ENCODE results near the gene SAA4. TPM values are rescaled to one million over a fixed set of nuclear protein-coding genes. Genes with fewer than 3 reads are reported as not detected.
"Not testable (repeated sequence)": the region's sequence is repeated elsewhere in the genome, so short reads cannot be mapped to it uniquely, and the experiment has no call there.

The SAA4 gene
- polyA plus RNA-seq, 1 donor (not counting 4 experiments of a cell fraction or from before 2014, with no cell fraction given), result not detected

GRCh38 chr11:18264035-18264434 is 27.4 kb upstream of the SAA4 start:
- Histone ChIP-seq H3K9me1 (ENCODE audit: control insufficient read depth, extremely low read depth, insufficient read depth, low read length) (no peaks in the 10 kb centered on the region), H3K27ac (ENCODE audit: control insufficient read depth, insufficient read depth, low read length) (no peak overlapping the region), H3K4me2 (ENCODE audit: control insufficient read depth, extremely low read depth, insufficient read depth, low read depth, low read length) (no peak overlapping the region), H3K27me3 (ENCODE audit: control insufficient read depth, extremely low read depth, insufficient read depth, low read length) (no peaks in the 10 kb centered on the region), H3K9me3 (ENCODE audit: control insufficient read depth, low read depth, low read length) (no peaks in the 10 kb centered on the region), H3K4me1 (ENCODE audit: control insufficient read depth, extremely low read depth, insufficient read depth, low read length) (peaks cover 5% of the 10 kb centered on the region), H3K36me3 (ENCODE audit: control insufficient read depth in 2 of 2, extremely low read depth in 1 of 2, insufficient read depth in 2 of 2, low read length in 2 of 2) (no peaks in the 10 kb centered on the region), H3K9ac (ENCODE audit: control insufficient read depth, extremely low read depth, insufficient read depth, low read length) (no peak overlapping the region), H2AFZ (ENCODE audit: control insufficient read depth, low read length) (no peak overlapping the region), H3K4me3 (ENCODE audit: control insufficient read depth in 2 of 3, extremely low read depth in 1 of 3, insufficient read depth in 2 of 3, low read depth in 1 of 3, low read length in 3 of 3) (no peak overlapping the region), H4K20me1 (ENCODE audit: control insufficient read depth, extremely low read depth, insufficient read depth, low read length) (no peaks in the 10 kb centered on the region), H3K79me2 (ENCODE audit: control insufficient read depth, insufficient read depth, low read length) (no peaks in the 10 kb centered on the region)
- TF ChIP-seq CTCF (optimal IDR thresholded peaks at IDR 0.05 in 1 of 3, IDR thresholded peaks at IDR 0.05 in 1 of 3, conservative IDR thresholded peaks at IDR 0.05 in 1 of 3; ENCODE audit: extremely low read depth in 1 of 3, insufficient read depth in 2 of 3, low read length in 3 of 3), result no peak
- no peak for TF ChIP-seq EZH2 (IDR thresholded peaks at IDR 0.05; ENCODE audit: low read length)
- DNase-seq (ENCODE audit: low read depth, low spot score), result no peak
- FAIRE-seq, result no peak
- dilution Hi-C loops (cut with MboI; ENCODE audit: extremely low pct_ligation_motif_present, low sequenced_read_pairs), result no loop called here

- H3K27me3 ChIP-seq (ENCODE audit: control insufficient read depth, extremely low read depth, insufficient read depth, low read length); H3K4me2 ChIP-seq (ENCODE audit: control insufficient read depth, extremely low read depth, insufficient read depth, low read depth, low read length); H3K9me3 ChIP-seq (ENCODE audit: control insufficient read depth, low read depth, low read length); H3K4me1 ChIP-seq (ENCODE audit: control insufficient read depth, extremely low read depth, insufficient read depth, low read length); H3K27ac ChIP-seq (ENCODE audit: control insufficient read depth, insufficient read depth, low read length); FAIRE-seq; H3K79me2 ChIP-seq (ENCODE audit: control insufficient read depth, insufficient read depth, low read length); H3K36me3 ChIP-seq (ENCODE audit: control insufficient read depth in 2 of 2, extremely low read depth in 1 of 2, insufficient read depth in 2 of 2, low read length in 2 of 2); H2AFZ ChIP-seq (ENCODE audit: control insufficient read depth, low read length); H4K20me1 ChIP-seq (ENCODE audit: control insufficient read depth, extremely low read depth, insufficient read depth, low read length); H3K9me1 ChIP-seq (ENCODE audit: control insufficient read depth, extremely low read depth, insufficient read depth, low read length); DNase-seq (ENCODE audit: low read depth, low spot score); H3K9ac ChIP-seq (ENCODE audit: control insufficient read depth, extremely low read depth, insufficient read depth, low read length); H3K4me3 ChIP-seq (ENCODE audit: control insufficient read depth in 2 of 3, extremely low read depth in 1 of 3, insufficient read depth in 2 of 3, low read depth in 1 of 3, low read length in 3 of 3); dilution Hi-C loops (cut with MboI; ENCODE audit: extremely low pct_ligation_motif_present, low sequenced_read_pairs): not testable (repeated sequence)
Measured at GRCh38 chr11:18262681-18263350, 26.2 kb upstream of the SAA4 start.

- Histone ChIP-seq H3K4me3 (ENCODE audit: control insufficient read depth in 2 of 3, extremely low read depth in 1 of 3, insufficient read depth in 2 of 3, low read depth in 1 of 3, low read length in 3 of 3) (no peak overlapping the region), H4K20me1 (ENCODE audit: control insufficient read depth, extremely low read depth, insufficient read depth, low read length) (no peaks in the 10 kb centered on the region), H3K4me2 (ENCODE audit: control insufficient read depth, extremely low read depth, insufficient read depth, low read depth, low read length) (no peak overlapping the region), H3K27ac (ENCODE audit: control insufficient read depth, insufficient read depth, low read length) (no peak overlapping the region), H3K9me1 (ENCODE audit: control insufficient read depth, extremely low read depth, insufficient read depth, low read length) (no peaks in the 10 kb centered on the region), H3K9me3 (ENCODE audit: control insufficient read depth, low read depth, low read length) (no peaks in the 10 kb centered on the region), H3K79me2 (ENCODE audit: control insufficient read depth, insufficient read depth, low read length) (no peaks in the 10 kb centered on the region), H3K9ac (ENCODE audit: control insufficient read depth, extremely low read depth, insufficient read depth, low read length) (no peak overlapping the region), H3K36me3 (ENCODE audit: control insufficient read depth in 2 of 2, extremely low read depth in 1 of 2, insufficient read depth in 2 of 2, low read length in 2 of 2) (no peaks in the 10 kb centered on the region), H2AFZ (ENCODE audit: control insufficient read depth, low read length) (no peak overlapping the region), H3K27me3 (ENCODE audit: control insufficient read depth, extremely low read depth, insufficient read depth, low read length) (no peaks in the 10 kb centered on the region), H3K4me1 (ENCODE audit: control insufficient read depth, extremely low read depth, insufficient read depth, low read length) (peaks cover 5% of the 10 kb centered on the region)
- TF ChIP-seq EZH2 (IDR thresholded peaks at IDR 0.05; ENCODE audit: low read length) (no peak), CTCF (optimal IDR thresholded peaks at IDR 0.05 in 1 of 3, IDR thresholded peaks at IDR 0.05 in 1 of 3, conservative IDR thresholded peaks at IDR 0.05 in 1 of 3; ENCODE audit: extremely low read depth in 1 of 3, insufficient read depth in 2 of 3, low read length in 3 of 3) (no peak)
- FAIRE-seq, result no peak
- no peak for DNase-seq (ENCODE audit: low read depth, low spot score)
- dilution Hi-C loops (cut with MboI; ENCODE audit: extremely low pct_ligation_motif_present, low sequenced_read_pairs), result no loop called here
Measured at GRCh38 chr11:18261721-18262120, 25.1 kb upstream of the SAA4 start.
